Liver (tissue), 9 donors: ENCODE measurements around the gene CERT1. TPM values are rescaled to one million over a fixed set of nuclear protein-coding genes. Genes with fewer than 3 reads are reported as not detected.
"Not testable (repeated sequence)": the region's sequence is repeated elsewhere in the genome, so short reads cannot be mapped to it uniquely, and the experiment has no call there.

ENCODE experiments used
- DNase-seq: peaks from one replicate; pipeline ENCODE4 v3.0.0-alpha.2; 2017; ENCODE audit warnings: low spot score
- H3K27ac ChIP-seq, 2 donors: one replicate each; pipeline ENCODE4 v1.7.0; 2013; ENCODE audit warnings: inconsistent platforms in 2 of 2, low read length in 2 of 2, control low read depth in 1 of 2, low read depth in 1 of 2, mild to moderate bottlenecking in 1 of 2
- H3K27me3 ChIP-seq, 4 donors: one replicate each; pipeline versions ENCODE4 v1.6.1 to v1.7.0; 2013; ENCODE audit warnings: low read length in 3 of 4, inconsistent platforms in 1 of 4, mild to moderate bottlenecking in 1 of 4, moderate library complexity in 1 of 4; ENCODE audit not compliant: control insufficient read depth in 4 of 4, insufficient read depth in 4 of 4
- H3K36me3 ChIP-seq, 4 donors: one replicate each; pipeline versions ENCODE4 v1.6.1 to v1.7.0; 2013; ENCODE audit warnings: low read length in 3 of 4, mild to moderate bottlenecking in 3 of 4, low read depth in 1 of 4, moderate library complexity in 1 of 4; ENCODE audit not compliant: control insufficient read depth in 4 of 4, insufficient read depth in 3 of 4
- H3K4me1 ChIP-seq, 4 donors: one replicate each; pipeline versions ENCODE4 v1.6.1 to v1.7.0; 2013; ENCODE audit warnings: low read length in 3 of 4, mild to moderate bottlenecking in 3 of 4, moderate library complexity in 1 of 4; ENCODE audit not compliant: control insufficient read depth in 4 of 4, insufficient read depth in 4 of 4
- H3K4me3 ChIP-seq, 3 donors: one replicate each; pipeline versions ENCODE4 v1.6.1 to v1.7.0; 2013; ENCODE audit warnings: low read length in 3 of 3, control low read depth in 1 of 3, low read depth in 1 of 3, mild to moderate bottlenecking in 1 of 3
- H3K9ac ChIP-seq, 2 donors: one replicate each; pipeline ENCODE4 v1.7.0; 2013; ENCODE audit warnings: low read length in 2 of 2, mild to moderate bottlenecking in 2 of 2, moderate library complexity in 2 of 2, control low read depth in 1 of 2, low read depth in 1 of 2
- H3K9me3 ChIP-seq, 4 donors: one replicate each; pipeline versions ENCODE4 v1.6.1 to v1.7.0; 2013; ENCODE audit warnings: low read length in 3 of 4; ENCODE audit not compliant: control insufficient read depth in 4 of 4
- ATF3 ChIP-seq: IDR thresholded peaks from 2 replicates; pipeline ENCODE4 v1.6.1; 2016; ENCODE audit warnings: antibody characterized with exemption
- CTCF ChIP-seq: fragments of 150-350 bp; IDR thresholded peaks from 2 replicates; pipeline ENCODE4 v1.5.1; 2017; ENCODE audit warnings: improper control_type of control experiment, low read depth, low read length; ENCODE audit not compliant: missing input control
- FOXA1 ChIP-seq: IDR thresholded peaks from 2 replicates; pipeline ENCODE4 v1.6.1; 2016; ENCODE audit warnings: antibody characterized with exemption
- FOXA2 ChIP-seq: IDR thresholded peaks from 2 replicates; pipeline ENCODE4 v1.6.1; 2016; ENCODE audit warnings: antibody characterized with exemption
- HNF4A ChIP-seq, 2 donors: conservative IDR thresholded peaks; 2 replicates each; pipeline ENCODE4 v1.6.1; 2016; ENCODE audit warnings: antibody characterized with exemption in 2 of 2, mild to moderate bottlenecking in 2 of 2
- HNF4G ChIP-seq: IDR thresholded peaks from 2 replicates; pipeline ENCODE4 v1.6.1; 2016; ENCODE audit warnings: antibody characterized with exemption
- JUND ChIP-seq, 2 donors: IDR thresholded peaks; 2 replicates each; pipeline ENCODE4 v1.6.1; 2016; ENCODE audit warnings: antibody characterized with exemption in 2 of 2
- RAD21 ChIP-seq, 2 donors: IDR thresholded peaks; 2 replicates each; pipeline ENCODE4 v1.6.1; 2016; ENCODE audit warnings: antibody characterized with exemption in 2 of 2, mild to moderate bottlenecking in 2 of 2
- RXRA ChIP-seq, 2 donors: IDR thresholded peaks; 2 replicates each; pipeline ENCODE4 v1.6.1; 2017 to 2018; ENCODE audit warnings: antibody characterized with exemption in 2 of 2, mild to moderate bottlenecking in 1 of 2
- SP1 ChIP-seq: IDR thresholded peaks from 2 replicates; pipeline ENCODE4 v1.6.1; 2018; ENCODE audit warnings: antibody characterized with exemption, mild to moderate bottlenecking
- TAF1 ChIP-seq: conservative IDR thresholded peaks from 2 replicates; pipeline ENCODE4 v1.6.1; 2016; ENCODE audit warnings: antibody characterized with exemption, mild to moderate bottlenecking
- YY1 ChIP-seq: IDR thresholded peaks from 2 replicates; pipeline ENCODE4 v1.6.1; 2016; ENCODE audit warnings: antibody characterized with exemption, mild to moderate bottlenecking
- ZBTB33 ChIP-seq: IDR thresholded peaks from 2 replicates; pipeline ENCODE4 v1.6.1; 2016; ENCODE audit warnings: antibody characterized with exemption
- WGBS: extraction: QIAGEN DNeasy Blood & Tissue Kit; methylation state at CpG from one replicate; pipeline ENCODE4 v1.1.7; 2013; 5-methylcytosine and 5-hydroxymethylcytosine counted together
- polyA plus RNA-seq, 2 donors: library from polyadenylated mRNA; stranded (reverse) in 1 of 2; unstranded in 1 of 2; fragments of 200-250 nt in 1 of 2; fragments of >200 nt in 1 of 2; fragmentation: Nextera tagmentation in 1 of 2; extraction: Ambion mirVana in 1 of 2; gene quantifications; one replicate each; pipeline versions ENCODE4 v1.2.1 to v1.2.3, GENCODE V29; 2013 to 2015
- total RNA-seq, 2 donors: library from RNA; depleted of rRNA; stranded (reverse); fragments of >200 nt; gene quantifications; one replicate each; pipeline ENCODE4 v1.2.3, GENCODE V29; 2014
- TF ChIP-seq, protein P1 (sequence below): IDR thresholded peaks from 2 replicates; pipeline ENCODE4 v1.6.1; 2016; ENCODE audit warnings: antibody characterized with exemption, mild to moderate bottlenecking
- donor health status: healthy.
- donor health status: healthy.
- donor health status: healthy.
- donor health status: healthy.
- donor health status: healthy.

CERT1 gene
- total and polyA plus RNA-seq, 4 donors = 11.4 to 25.1 (median 16.8) TPM

- H3K9me3 ChIP-seq = no peaks in the 10 kb centered on the region
- no peak overlapping the region for H3K9ac ChIP-seq
- H3K27me3 ChIP-seq = no peaks in the 10 kb centered on the region
- no peak overlapping the region for H3K4me3 ChIP-seq
- no peak overlapping the region for H3K27ac ChIP-seq
- no peak for DNase-seq
- H3K4me1 ChIP-seq = peaks cover 0 to 7% (median under 1%) of the 10 kb centered on the region in 4 donors
- H3K36me3 ChIP-seq = peaks cover 0 to 4% (median 0%) of the 10 kb centered on the region in 4 donors
- TF ChIP-seq RAD21 (IDR thresholded peaks at IDR 0.05) (no peak), SP1 (no peak), HNF4A (conservative IDR thresholded peaks at IDR 0.05) (no peak), ZBTB33 (no peak), TAF1 (no peak), RXRA (IDR thresholded peaks at IDR 0.05) (no peak), FOXA1 (no peak), FOXA2 (no peak), CTCF (no peak), HNF4G (no peak)
- 87% methylated on average over 3 of the region's 3 CpGs for WGBS
These were observed 24.7 kb upstream of the CERT1 start for GRCh38 chr5:75536147-75536546.

DNA sequence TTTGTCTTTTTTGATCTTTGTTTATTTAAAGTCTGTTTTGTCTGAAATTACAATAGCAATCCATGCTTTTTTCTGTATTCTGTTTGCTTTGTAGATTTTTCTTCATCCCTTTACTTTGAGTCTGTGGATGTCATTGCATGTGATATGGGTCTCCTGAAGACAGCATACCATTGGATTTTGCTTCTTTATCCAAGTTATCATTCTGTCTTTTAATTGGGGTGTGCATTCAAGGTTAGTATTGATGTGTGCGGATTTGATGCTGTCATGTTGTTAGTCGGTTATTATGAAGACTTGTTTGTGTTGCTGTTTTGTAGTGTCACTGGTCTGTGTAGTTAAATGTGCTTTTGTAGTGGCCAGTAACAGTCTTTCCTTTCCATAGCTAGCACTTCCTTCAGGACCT, 23.3 kb upstream of the CERT1 start:
- no peak overlapping the region for H3K4me3 ChIP-seq
- no peak for DNase-seq
- no peaks in the 10 kb centered on the region for H3K9me3 ChIP-seq
- no peaks in the 10 kb centered on the region for H3K27me3 ChIP-seq
- no peak overlapping the region for H3K9ac ChIP-seq
- no peak overlapping the region for H3K27ac ChIP-seq
- peaks cover 0 to 2% (median 0%) of the 10 kb centered on the region in 4 donors for H3K36me3 ChIP-seq
- TF ChIP-seq CTCF (no peak), ATF3 (no peak), JUND (IDR thresholded peaks at IDR 0.05) (no peak), YY1 (no peak), SP1 (no peak), TAF1 (no peak)
- TF ChIP-seq, protein P1, sequence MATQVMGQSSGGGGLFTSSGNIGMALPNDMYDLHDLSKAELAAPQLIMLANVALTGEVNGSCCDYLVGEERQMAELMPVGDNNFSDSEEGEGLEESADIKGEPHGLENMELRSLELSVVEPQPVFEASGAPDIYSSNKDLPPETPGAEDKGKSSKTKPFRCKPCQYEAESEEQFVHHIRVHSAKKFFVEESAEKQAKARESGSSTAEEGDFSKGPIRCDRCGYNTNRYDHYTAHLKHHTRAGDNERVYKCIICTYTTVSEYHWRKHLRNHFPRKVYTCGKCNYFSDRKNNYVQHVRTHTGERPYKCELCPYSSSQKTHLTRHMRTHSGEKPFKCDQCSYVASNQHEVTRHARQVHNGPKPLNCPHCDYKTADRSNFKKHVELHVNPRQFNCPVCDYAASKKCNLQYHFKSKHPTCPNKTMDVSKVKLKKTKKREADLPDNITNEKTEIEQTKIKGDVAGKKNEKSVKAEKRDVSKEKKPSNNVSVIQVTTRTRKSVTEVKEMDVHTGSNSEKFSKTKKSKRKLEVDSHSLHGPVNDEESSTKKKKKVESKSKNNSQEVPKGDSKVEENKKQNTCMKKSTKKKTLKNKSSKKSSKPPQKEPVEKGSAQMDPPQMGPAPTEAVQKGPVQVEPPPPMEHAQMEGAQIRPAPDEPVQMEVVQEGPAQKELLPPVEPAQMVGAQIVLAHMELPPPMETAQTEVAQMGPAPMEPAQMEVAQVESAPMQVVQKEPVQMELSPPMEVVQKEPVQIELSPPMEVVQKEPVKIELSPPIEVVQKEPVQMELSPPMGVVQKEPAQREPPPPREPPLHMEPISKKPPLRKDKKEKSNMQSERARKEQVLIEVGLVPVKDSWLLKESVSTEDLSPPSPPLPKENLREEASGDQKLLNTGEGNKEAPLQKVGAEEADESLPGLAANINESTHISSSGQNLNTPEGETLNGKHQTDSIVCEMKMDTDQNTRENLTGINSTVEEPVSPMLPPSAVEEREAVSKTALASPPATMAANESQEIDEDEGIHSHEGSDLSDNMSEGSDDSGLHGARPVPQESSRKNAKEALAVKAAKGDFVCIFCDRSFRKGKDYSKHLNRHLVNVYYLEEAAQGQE = no peak
- 96% methylated on average over 2 of the region's 2 CpGs for WGBS
- H3K4me1 ChIP-seq = peaks cover 0 to 7% (median under 1%) of the 10 kb centered on the region in 4 donors

DNA sequence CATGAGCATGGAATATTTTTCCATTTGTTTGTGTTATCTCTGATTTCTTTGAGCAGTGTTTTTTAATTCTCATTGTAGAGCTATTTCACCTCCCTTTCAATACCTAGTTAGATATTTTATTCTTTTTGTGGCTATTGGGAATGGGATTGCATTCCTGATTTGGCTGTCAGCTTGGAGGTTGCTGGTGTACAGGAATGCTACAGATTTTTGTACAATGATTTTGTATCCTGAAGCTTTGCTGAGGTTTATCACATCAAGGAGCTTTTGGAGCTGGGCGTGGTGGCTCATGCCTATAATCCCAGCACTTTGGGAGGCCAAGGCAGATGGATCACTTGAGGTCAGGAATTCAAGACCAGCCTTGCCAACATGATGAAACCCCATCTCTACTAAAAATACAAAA, 22.3 kb upstream of the CERT1 start:
- not testable (repeated sequence) for H3K27me3 ChIP-seq, H3K9ac ChIP-seq, H3K9me3 ChIP-seq, H3K4me1 ChIP-seq, H3K36me3 ChIP-seq, DNase-seq, H3K27ac ChIP-seq, H3K4me3 ChIP-seq
- WGBS = 98% methylated on average over 1 of the region's 1 CpG
